ENCODE measurements around the gene SCFD2. TPM values are rescaled to one million over a fixed set of nuclear protein-coding genes. Genes with fewer than 3 reads are reported as not detected.

SCFD2 gene
- total and polyA plus RNA-seq, 4 donors = 4.3 to 28.8 (median 7.4) TPM

- TF ChIP-seq HNF4G (IDR thresholded peaks at IDR 0.05) (no peak), YY1 (IDR thresholded peaks at IDR 0.05) (no peak), RXRA (IDR thresholded peaks at IDR 0.05) (no peak)
Measured at GRCh38 chr4:53205970-53206369, 159.9 kb downstream of the SCFD2 start (continued).

GRCh38 chr4:53199356-53199755 is 166.5 kb downstream of the SCFD2 start:
- no peaks in the 10 kb centered on the region for H3K4me1 ChIP-seq (ENCODE audit: control insufficient read depth in 4 of 4, insufficient read depth in 4 of 4, low read length in 3 of 4)
- H3K36me3 ChIP-seq (ENCODE audit: control insufficient read depth in 4 of 4, insufficient read depth in 3 of 4, low read depth in 1 of 4, low read length in 3 of 4) = no peaks in the 10 kb centered on the region
- TF ChIP-seq TAF1 (conservative IDR thresholded peaks at IDR 0.05) (no peak), YY1 (IDR thresholded peaks at IDR 0.05) (no peak), FOXA1 (IDR thresholded peaks at IDR 0.05) (no peak), CTCF (IDR thresholded peaks at IDR 0.05; ENCODE audit: low read depth, low read length, missing input control) (no peak), RAD21 (IDR thresholded peaks at IDR 0.05) (no peak), RXRA (IDR thresholded peaks at IDR 0.05) (no peak), ATF3 (IDR thresholded peaks at IDR 0.05) (no peak), JUND (IDR thresholded peaks at IDR 0.05) (no peak), GABPA (IDR thresholded peaks at IDR 0.05 in 1 of 2, conservative IDR thresholded peaks at IDR 0.05 in 1 of 2) (no peak), EGR1 (IDR thresholded peaks at IDR 0.05; ENCODE audit: low read depth in 2 of 2) (no peak), FOXA2 (IDR thresholded peaks at IDR 0.05) (no peak), HNF4G (IDR thresholded peaks at IDR 0.05) (no peak), SP1 (IDR thresholded peaks at IDR 0.05) (no peak), MAX (IDR thresholded peaks at IDR 0.05) (no peak), NR2F2 (IDR thresholded peaks at IDR 0.05) (no peak), HNF4A (conservative IDR thresholded peaks at IDR 0.05) (no peak)
- TF ChIP-seq, protein P1, sequence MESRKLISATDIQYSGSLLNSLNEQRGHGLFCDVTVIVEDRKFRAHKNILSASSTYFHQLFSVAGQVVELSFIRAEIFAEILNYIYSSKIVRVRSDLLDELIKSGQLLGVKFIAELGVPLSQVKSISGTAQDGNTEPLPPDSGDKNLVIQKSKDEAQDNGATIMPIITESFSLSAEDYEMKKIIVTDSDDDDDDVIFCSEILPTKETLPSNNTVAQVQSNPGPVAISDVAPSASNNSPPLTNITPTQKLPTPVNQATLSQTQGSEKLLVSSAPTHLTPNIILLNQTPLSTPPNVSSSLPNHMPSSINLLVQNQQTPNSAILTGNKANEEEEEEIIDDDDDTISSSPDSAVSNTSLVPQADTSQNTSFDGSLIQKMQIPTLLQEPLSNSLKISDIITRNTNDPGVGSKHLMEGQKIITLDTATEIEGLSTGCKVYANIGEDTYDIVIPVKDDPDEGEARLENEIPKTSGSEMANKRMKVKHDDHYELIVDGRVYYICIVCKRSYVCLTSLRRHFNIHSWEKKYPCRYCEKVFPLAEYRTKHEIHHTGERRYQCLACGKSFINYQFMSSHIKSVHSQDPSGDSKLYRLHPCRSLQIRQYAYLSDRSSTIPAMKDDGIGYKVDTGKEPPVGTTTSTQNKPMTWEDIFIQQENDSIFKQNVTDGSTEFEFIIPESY (IDR thresholded peaks at IDR 0.05) = no peak
- TF ChIP-seq, protein P2, sequence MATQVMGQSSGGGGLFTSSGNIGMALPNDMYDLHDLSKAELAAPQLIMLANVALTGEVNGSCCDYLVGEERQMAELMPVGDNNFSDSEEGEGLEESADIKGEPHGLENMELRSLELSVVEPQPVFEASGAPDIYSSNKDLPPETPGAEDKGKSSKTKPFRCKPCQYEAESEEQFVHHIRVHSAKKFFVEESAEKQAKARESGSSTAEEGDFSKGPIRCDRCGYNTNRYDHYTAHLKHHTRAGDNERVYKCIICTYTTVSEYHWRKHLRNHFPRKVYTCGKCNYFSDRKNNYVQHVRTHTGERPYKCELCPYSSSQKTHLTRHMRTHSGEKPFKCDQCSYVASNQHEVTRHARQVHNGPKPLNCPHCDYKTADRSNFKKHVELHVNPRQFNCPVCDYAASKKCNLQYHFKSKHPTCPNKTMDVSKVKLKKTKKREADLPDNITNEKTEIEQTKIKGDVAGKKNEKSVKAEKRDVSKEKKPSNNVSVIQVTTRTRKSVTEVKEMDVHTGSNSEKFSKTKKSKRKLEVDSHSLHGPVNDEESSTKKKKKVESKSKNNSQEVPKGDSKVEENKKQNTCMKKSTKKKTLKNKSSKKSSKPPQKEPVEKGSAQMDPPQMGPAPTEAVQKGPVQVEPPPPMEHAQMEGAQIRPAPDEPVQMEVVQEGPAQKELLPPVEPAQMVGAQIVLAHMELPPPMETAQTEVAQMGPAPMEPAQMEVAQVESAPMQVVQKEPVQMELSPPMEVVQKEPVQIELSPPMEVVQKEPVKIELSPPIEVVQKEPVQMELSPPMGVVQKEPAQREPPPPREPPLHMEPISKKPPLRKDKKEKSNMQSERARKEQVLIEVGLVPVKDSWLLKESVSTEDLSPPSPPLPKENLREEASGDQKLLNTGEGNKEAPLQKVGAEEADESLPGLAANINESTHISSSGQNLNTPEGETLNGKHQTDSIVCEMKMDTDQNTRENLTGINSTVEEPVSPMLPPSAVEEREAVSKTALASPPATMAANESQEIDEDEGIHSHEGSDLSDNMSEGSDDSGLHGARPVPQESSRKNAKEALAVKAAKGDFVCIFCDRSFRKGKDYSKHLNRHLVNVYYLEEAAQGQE (IDR thresholded peaks at IDR 0.05) = no peak
- H3K27ac ChIP-seq (ENCODE audit: low read depth in 1 of 2, low read length in 2 of 2) = no peak overlapping the region
- H3K4me3 ChIP-seq (ENCODE audit: low read depth in 1 of 3, low read length in 3 of 3) = no peak overlapping the region
- H3K9ac ChIP-seq (ENCODE audit: low read depth in 1 of 2, low read length in 2 of 2) = no peak overlapping the region
- H3K9me3 ChIP-seq (ENCODE audit: control insufficient read depth in 4 of 4, low read length in 3 of 4) = no peaks in the 10 kb centered on the region
- no peaks in the 10 kb centered on the region for H3K27me3 ChIP-seq (ENCODE audit: control insufficient read depth in 4 of 4, insufficient read depth in 4 of 4, low read length in 3 of 4)
- 96% methylated on average over 1 of the region's 1 CpG for WGBS
- no peak for DNase-seq (ENCODE audit: low spot score)
